COR-L47 (cell line): ENCODE results near the gene TM4SF4.

Experiments
- DNase-seq: peaks from one replicate; lab custom pipeline; 2025; lab: John Stamatoyannopoulos, UW

Gene TM4SF4

GRCh38 chr3:149512073-149512782 is 37.7 kb downstream of the TM4SF4 start:
- DNase-seq, result peak; percentile 81

GRCh38 chr3:149514471-149514870 is 40.0 kb downstream of the TM4SF4 start:
- DNase-seq, result no peak

GRCh38 chr3:149515249-149515648 is 40.8 kb downstream of the TM4SF4 start:
- DNase-seq, result no peak

- DNase-seq, result no peak
Measured at GRCh38 chr3:149516920-149517319, 42.4 kb downstream of the TM4SF4 start.

GRCh38 chr3:149519912-149520311 is 45.4 kb downstream of the TM4SF4 start:
- DNase-seq, result no peak

GRCh38 chr3:149523512-149524299 is 49.2 kb downstream of the TM4SF4 start:
- no peak for DNase-seq

GRCh38 chr3:149527531-149528339 is 53.2 kb downstream of the TM4SF4 start:
- no peak for DNase-seq

- DNase-seq, result no peak
Measured at GRCh38 chr3:149528340-149528650, 53.8 kb downstream of the TM4SF4 start.

GRCh38 chr3:149529099-149529498 is 54.6 kb downstream of the TM4SF4 start:
- DNase-seq, result no peak

GRCh38 chr3:149532489-149533180 is 58.1 kb downstream of the TM4SF4 start:
- no peak for DNase-seq

GRCh38 chr3:149534082-149534481 is 59.6 kb downstream of the TM4SF4 start:
- no peak for DNase-seq

GRCh38 chr3:149534671-149535332 is 60.3 kb downstream of the TM4SF4 start:
- peak; percentile 88 for DNase-seq

GRCh38 chr3:149535333-149535685 is 60.8 kb downstream of the TM4SF4 start:
- peak; percentile 88 for DNase-seq

- peak; percentile 49 for DNase-seq
Measured at GRCh38 chr3:149536429-149536828, 61.9 kb downstream of the TM4SF4 start.

GRCh38 chr3:149538371-149538770 is 63.9 kb downstream of the TM4SF4 start:
- DNase-seq, result no peak

- DNase-seq, result no peak
Measured at GRCh38 chr3:149541091-149541491, 66.6 kb downstream of the TM4SF4 start.

- DNase-seq, result no peak
Measured at GRCh38 chr3:149542375-149543312, 68.1 kb downstream of the TM4SF4 start.

GRCh38 chr3:149545049-149545448 is 70.6 kb downstream of the TM4SF4 start:
- no peak for DNase-seq

- DNase-seq, result no peak
Measured at GRCh38 chr3:149547413-149547812, 72.9 kb downstream of the TM4SF4 start.

- no peak for DNase-seq
Measured at GRCh38 chr3:149547954-149548668, 73.6 kb downstream of the TM4SF4 start.
